GM19328 (cell line): ENCODE results near the gene ACSBG1.
"Not testable (repeated sequence)": the region's sequence is repeated elsewhere in the genome, so short reads cannot be mapped to it uniquely, and the experiment has no call there.

Source experiments
- ATAC-seq: cut with Tn5 transposase; IDR thresholded peaks from one replicate; pipeline ENCODE4 v1.9.1; 2021; ENCODE audit warnings: mild to moderate bottlenecking, moderate library complexity; ENCODE audit not compliant: unreplicated experiment

ACSBG1 gene

DNA sequence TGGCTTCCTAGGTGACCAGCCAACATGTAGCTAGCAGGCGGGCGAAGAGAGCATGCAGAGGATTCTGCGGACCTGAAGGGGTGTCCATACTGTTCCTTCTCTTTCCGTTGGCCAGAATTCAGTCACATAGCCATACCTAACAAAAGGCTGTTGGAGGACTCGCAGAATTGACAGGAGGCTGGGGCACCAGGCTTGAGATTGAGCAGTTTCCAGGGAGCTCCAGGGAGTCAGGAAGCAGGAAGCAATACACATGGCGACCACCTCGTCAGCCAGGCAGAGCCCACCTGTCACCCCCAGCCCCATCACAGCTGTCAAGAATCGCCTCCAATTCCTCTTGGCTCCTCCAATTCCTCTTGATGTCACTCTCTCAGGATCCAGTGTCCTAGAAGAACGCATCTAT is 16.8 kb upstream of the ACSBG1 start:
- ATAC-seq: no peak

DNA sequence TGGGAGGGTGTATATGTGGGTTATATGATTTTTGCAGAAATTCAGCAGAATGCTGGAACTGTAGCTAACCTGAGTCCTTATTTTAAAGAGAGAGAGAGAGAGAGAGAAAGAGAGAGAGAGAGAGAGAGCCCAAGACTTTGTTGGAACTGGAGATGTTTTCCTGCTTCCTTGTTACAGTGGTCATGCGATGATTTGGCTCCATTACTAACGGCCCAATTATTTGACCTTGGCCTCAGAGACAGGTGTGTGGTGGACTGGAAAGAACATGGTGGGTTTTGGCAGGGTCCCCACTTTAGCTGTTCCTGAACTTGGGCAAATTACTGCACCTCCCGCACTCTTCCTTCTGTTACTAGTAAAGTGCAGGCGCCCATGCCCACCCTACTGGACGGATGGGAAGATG is 14.8 kb upstream of the ACSBG1 start:
- no peak for ATAC-seq

- ATAC-seq: no peak
Measured at GRCh38 chr15:78247911-78248310, 13.5 kb upstream of the ACSBG1 start.

DNA sequence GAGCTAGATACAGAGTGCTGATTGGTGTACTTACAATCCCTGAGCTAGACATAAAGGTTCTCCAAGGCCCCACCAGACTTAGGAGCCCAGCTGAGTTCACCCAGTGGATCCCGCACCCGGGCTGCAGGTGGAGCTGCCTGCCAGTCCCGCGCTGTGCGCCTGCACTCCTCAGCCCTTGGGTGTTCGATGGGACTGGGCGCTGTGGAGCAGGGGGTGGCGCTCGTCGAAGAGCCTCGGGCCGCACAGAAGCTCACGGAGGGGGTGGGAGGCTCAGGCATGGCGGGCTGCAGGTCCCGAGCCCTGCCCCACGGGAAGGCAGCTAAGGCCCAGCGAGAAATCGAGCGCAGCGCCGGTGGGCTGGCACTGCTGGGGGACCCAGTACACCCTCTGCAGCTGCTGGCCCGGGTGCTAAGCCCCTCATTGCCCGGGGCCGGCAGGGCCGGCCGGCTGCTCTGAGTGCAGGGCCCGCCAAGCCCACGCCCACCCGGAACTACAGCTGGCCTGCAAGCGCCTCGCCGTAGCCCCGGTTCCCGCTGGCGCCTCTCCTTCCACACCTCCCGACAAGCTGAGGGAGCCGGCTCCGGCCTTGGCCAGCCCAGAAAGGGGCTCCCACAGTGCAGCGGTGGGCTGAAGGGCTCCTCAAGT is 11.7 kb upstream of the ACSBG1 start:
- ATAC-seq: not testable (repeated sequence)

- not testable (repeated sequence) for ATAC-seq
Measured at GRCh38 chr15:78245392-78245791, 11.0 kb upstream of the ACSBG1 start.

- no peak for ATAC-seq
Measured at GRCh38 chr15:78244893-78245292, 10.5 kb upstream of the ACSBG1 start.

DNA sequence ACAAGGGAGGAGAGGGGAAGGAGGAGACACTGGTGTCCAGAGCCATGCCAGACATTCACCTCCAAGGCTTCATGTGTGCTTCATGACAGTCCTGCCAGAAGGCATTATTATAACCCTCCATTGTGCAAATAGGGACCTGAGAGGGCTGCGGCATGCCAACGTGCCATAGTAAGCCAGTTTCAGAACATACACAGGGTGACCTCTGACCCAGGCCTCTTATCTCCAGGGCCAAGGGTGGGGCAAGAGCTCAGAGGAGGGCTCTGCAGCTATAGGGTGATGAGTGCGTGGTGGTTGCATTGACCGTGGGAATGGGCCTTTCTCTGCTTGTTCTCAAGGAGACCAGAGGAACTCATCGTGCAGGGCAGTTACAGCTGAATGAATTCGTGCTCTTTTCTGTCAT is 9.7 kb upstream of the ACSBG1 start:
- no peak for ATAC-seq

DNA sequence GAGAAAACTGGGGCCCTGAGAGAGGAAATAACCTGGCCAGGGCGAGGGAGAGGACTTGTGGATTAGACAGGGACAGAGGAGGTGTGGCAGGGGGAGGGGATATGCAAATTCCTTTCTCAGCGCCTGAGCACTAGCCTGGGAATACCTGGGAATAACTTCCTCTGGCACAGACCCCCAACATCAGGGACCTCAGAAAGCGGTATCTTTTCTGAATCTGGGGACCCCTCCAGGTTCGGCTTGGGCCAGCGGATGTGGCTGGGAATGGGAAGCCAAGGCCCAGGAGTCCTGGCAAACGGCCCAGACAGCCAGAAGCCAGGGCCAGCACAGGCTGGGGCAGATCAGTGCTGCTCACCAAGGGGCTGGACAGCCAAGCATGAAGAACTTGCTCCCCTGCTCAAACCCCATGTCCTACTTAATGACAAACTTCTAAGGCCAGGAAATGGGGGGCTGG is 9.2 kb upstream of the ACSBG1 start:
- ATAC-seq: no peak

- no peak for ATAC-seq
Measured at GRCh38 chr15:78243058-78243457, 8.7 kb upstream of the ACSBG1 start.

GRCh38 chr15:78242128-78242527 is 7.8 kb upstream of the ACSBG1 start:
- ATAC-seq: no peak

DNA sequence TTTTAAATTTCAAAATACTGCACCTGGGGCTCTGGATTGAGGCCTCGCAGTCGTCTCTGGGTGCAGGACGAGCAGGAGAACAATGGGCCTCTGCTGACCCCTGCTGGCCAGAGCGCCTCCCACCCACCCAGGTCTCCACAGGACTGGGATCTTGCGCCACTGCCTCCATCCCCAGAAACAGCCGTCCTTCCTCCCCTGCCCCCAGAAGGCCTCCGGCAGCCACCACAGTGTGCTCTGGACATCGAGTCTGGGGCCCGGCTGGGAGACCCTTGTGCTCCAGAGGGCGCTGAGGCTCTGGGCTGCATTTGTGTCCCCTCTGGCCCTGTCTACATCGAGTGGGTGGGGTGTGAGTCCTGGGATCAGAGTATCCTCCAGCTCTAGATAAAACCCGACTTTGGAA is 6.7 kb upstream of the ACSBG1 start:
- no peak for ATAC-seq

- ATAC-seq: no peak
Measured at GRCh38 chr15:78239811-78240210, 5.4 kb upstream of the ACSBG1 start.

GRCh38 chr15:78237146-78237545 is 2.8 kb upstream of the ACSBG1 start:
- no peak for ATAC-seq

- no peak for ATAC-seq
Measured at GRCh38 chr15:78236491-78236890, 2.1 kb upstream of the ACSBG1 start.

GRCh38 chr15:78233496-78233895 is 869 bp downstream of the ACSBG1 start:
- ATAC-seq: no peak

- ATAC-seq: no peak
Measured at GRCh38 chr15:78232951-78233350, 1.4 kb downstream of the ACSBG1 start.

- ATAC-seq: no peak
Measured at GRCh38 chr15:78229431-78230406, 4.6 kb downstream of the ACSBG1 start.

DNA sequence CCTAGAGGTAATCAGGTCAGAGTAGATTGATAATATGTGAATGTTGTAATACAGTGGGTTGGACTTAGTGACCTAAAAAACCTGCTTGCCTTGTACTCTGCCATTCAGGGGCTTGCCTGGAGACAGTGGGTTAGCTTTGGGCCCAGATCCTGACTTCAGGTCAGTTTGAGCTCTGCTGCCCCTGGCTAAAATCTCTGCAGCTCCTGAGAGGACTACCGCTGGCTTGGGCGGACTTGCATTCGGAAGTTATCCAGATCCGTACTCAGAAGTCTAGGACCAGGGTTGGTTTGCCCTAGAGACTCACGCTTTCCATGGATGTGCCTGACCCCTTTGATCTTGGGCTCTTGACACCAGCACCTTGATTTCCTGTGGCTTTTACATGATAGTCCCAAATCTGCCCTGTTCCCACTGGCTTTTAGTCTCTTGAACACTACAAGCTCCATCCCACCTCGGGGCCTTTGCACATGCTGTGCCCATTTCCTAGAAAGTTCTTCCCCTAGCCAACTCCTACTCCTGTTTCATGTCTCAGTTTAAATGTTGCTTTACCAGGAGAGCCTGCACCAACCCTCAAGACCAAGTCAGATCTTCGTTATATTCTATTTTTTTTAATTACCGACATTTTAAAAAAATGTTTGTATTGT is 5.9 kb downstream of the ACSBG1 start:
- ATAC-seq: no peak

- ATAC-seq: no peak
Measured at GRCh38 chr15:78225783-78226541, 8.4 kb downstream of the ACSBG1 start.

DNA sequence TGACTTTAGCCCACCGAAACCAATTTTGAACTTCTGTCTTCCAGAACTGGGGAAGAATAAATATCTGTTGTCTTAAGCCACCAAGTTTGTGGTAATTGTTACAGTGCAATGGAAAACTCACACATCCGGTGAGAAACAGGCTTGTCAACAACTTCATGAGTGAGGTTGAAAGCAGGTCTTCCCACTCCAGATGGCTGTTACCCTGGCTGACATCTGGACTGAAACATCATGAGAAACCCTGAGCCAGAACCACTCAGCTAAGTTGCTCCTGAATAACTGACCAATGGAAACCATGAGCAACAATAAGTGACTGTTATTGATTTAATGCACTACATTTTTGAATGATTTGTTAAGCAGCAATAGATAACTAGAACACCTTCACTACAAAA is 10.3 kb downstream of the ACSBG1 start:
- ATAC-seq: no peak
